Aorta (tissue), 5 donors: ENCODE results near the gene SHISA5. TPM values are rescaled to one million over a fixed set of nuclear protein-coding genes. Genes with fewer than 3 reads are reported as not detected.
"Not testable (repeated sequence)": the region's sequence is repeated elsewhere in the genome, so short reads cannot be mapped to it uniquely, and the experiment has no call there.

Experiments used
- ATAC-seq: fragments of 200-7000 bp; cut with Tn5 transposase; one replicate; pipeline ENCODE4 v1.9.1; 2022; ENCODE audit warnings: moderate library complexity; ENCODE audit not compliant: low FRiP score
- DNase-seq, 2 donors: peaks; one replicate each; pipeline ENCODE4 v3.0.0-alpha.2; 2020
- H3K27ac ChIP-seq, 2 donors: one replicate each; pipeline ENCODE4 v1.5.1; 2013; ENCODE audit warnings: low read length in 2 of 2, mild to moderate bottlenecking in 2 of 2, moderate library complexity in 2 of 2, control low read depth in 1 of 2, inconsistent platforms in 1 of 2, low read depth in 1 of 2
- H3K27me3 ChIP-seq, 2 donors: one replicate each; pipeline ENCODE4 v1.6.1; 2013; ENCODE audit warnings: control low read depth in 1 of 2, low read length in 1 of 2, mild to moderate bottlenecking in 1 of 2, moderate library complexity in 1 of 2; ENCODE audit not compliant: insufficient read depth in 2 of 2, control insufficient read depth in 1 of 2
- H3K36me3 ChIP-seq, 2 donors: one replicate each; pipeline ENCODE4 v1.6.1; 2013; ENCODE audit warnings: control low read depth in 1 of 2, low read length in 1 of 2, mild to moderate bottlenecking in 1 of 2; ENCODE audit not compliant: insufficient read depth in 2 of 2, control insufficient read depth in 1 of 2
- H3K4me1 ChIP-seq, 2 donors: one replicate each; pipeline ENCODE4 v1.6.1; 2013; ENCODE audit warnings: low read length in 2 of 2, control low read depth in 1 of 2, mild to moderate bottlenecking in 1 of 2, moderate library complexity in 1 of 2; ENCODE audit not compliant: insufficient read depth in 2 of 2, control insufficient read depth in 1 of 2
- H3K4me3 ChIP-seq, 2 donors: one replicate each; pipeline ENCODE4 v1.5.1; 2013; ENCODE audit warnings: low read length in 2 of 2, control low read depth in 1 of 2, mild to moderate bottlenecking in 1 of 2
- H3K9me3 ChIP-seq: one replicate; pipeline ENCODE4 v1.6.1; 2013; ENCODE audit warnings: mild to moderate bottlenecking, low read length; ENCODE audit not compliant: control insufficient read depth
- WGBS, 2 donors: extraction: QIAGEN DNeasy Blood & Tissue Kit; methylation state at CpG; one replicate each; pipeline ENCODE4 v1.1.7; 2013; 5-methylcytosine and 5-hydroxymethylcytosine counted together
- intact Hi-C, 2 donors: fragments of 100-400 bp; cut with DNase I; formaldehyde crosslinking; loops; one replicate each; pipeline versions ENCODE4 v1.14.2 to v1.15.0; 2022
- polyA plus RNA-seq, 2 donors: library from polyadenylated mRNA; stranded (reverse); fragments of 200-250 nt; gene quantifications; one replicate each; pipeline ENCODE4 v1.2.3, GENCODE V29; 2013
- total RNA-seq, 2 donors: library from RNA; stranded (reverse); fragmentation: NEBNext Ultra II Directional; extraction: Animal tissue kit (Norgen Biotek cat#: 25700); gene quantifications; one replicate each; pipeline ENCODE4 v1.2.1, GENCODE V29; 2021
- donor health status: healthy with polysubstance abuse.
- donor health status: Bipolar disorder and iron deficiency.
- donor health status: DM: no; HTN: no; CAD: no.
- donor health status: DM: no; HTN: no; CAD: no.
- donor health status: DM: yes; HTN: yes; CAD: no.

The SHISA5 gene
- total and polyA plus RNA-seq, 4 donors: 64.2 to 183 (median 142) TPM

GRCh38 chr3:48500656-48501055 lies 3.3 kb downstream of the SHISA5 start:
- Histone ChIP-seq H3K27me3 (no peaks in the 10 kb centered on the region), H3K4me3 (no peak overlapping the region), H3K4me1 (no peaks in the 10 kb centered on the region), H3K36me3 (no peaks in the 10 kb centered on the region), H3K27ac (no peak overlapping the region), H3K9me3 (no peaks in the 10 kb centered on the region)
- 95 to 100% methylated on average over 5 of the region's 5 CpGs for WGBS, 2 donors
- intact Hi-C loops: loop anchor here in 1 of 2 donors (5.0 kb wide), 1 partner anchor 33 kb away; a partner anchor contains a TSS
- DNase-seq (peak in 1 of 2 donors; percentile 45), ATAC-seq (no peak)

DNA sequence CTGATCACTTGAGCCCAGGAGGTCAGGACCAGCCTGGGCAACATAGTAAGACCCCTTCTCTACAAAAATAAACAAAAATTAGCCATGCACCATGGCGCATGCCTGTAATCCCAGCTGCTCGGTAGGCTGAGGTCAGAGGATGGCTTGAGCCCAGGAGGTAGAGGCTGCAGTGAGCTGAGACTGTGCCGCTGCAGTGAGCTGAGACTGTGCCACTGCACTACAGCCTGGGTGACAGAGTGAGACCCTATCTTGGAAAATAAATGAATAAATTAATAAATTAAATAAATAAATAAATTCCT lies 10.8 kb downstream of the SHISA5 start:
- no peak overlapping the region for H3K4me3 ChIP-seq
- DNase-seq (no peak), ATAC-seq (no peak)
- H3K27me3 ChIP-seq: no peaks in the 10 kb centered on the region
- no peak overlapping the region for H3K27ac ChIP-seq
- peaks cover 0 to 2% of the 10 kb centered on the region in 2 donors for H3K36me3 ChIP-seq
- H3K4me1 ChIP-seq: no peaks in the 10 kb centered on the region
- 88 to 92% methylated on average over 3 of the region's 3 CpGs for WGBS, 2 donors
- no peaks in the 10 kb centered on the region for H3K9me3 ChIP-seq
- intact Hi-C loops: no loop called here

- intact Hi-C loops: no loop called here
- Histone ChIP-seq H3K4me1 (no peaks in the 10 kb centered on the region), H3K27ac (no peak overlapping the region), H3K27me3 (no peaks in the 10 kb centered on the region), H3K4me3 (no peak overlapping the region), H3K36me3 (peaks cover 0 to 2% of the 10 kb centered on the region in 2 donors), H3K9me3 (no peaks in the 10 kb centered on the region)
- ATAC-seq: no peak
- WGBS, 2 donors: 91 to 92% methylated on average over 7 of the region's 7 CpGs
- DNase-seq: no peak
Measured at GRCh38 chr3:48492461-48493202, 11.3 kb downstream of the SHISA5 start.

DNA sequence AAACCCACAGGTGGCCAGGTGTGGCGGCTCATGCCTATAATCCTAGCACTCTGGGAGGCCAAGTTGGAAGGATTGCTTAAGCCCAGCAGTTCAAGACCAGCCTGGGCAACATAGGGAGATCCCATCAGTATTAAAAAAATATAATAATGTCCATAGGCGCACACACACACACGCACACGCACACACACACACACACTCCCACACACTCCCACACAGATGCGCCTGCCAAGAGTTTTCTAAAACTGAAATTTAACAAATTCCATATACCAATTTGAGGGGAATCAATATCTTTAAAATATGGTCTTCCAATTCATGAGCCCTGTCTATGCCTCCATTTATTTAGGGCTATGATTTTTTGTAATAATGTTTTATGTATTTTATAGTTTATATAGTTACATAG lies 17.0 kb downstream of the SHISA5 start:
- no peak for ATAC-seq
- no peak for DNase-seq
- intact Hi-C loops: no loop called here

GRCh38 chr3:48482822-48483221 lies 21.2 kb downstream of the SHISA5 start:
- intact Hi-C loops, H3K27ac ChIP-seq, H3K27me3 ChIP-seq, H3K9me3 ChIP-seq, H3K4me1 ChIP-seq, H3K4me3 ChIP-seq, H3K36me3 ChIP-seq, ATAC-seq: not testable (repeated sequence)
- WGBS, 2 donors: 93 to 96% methylated on average over 6 of the region's 6 CpGs
- DNase-seq: peak in 1 of 2 donors; percentile 20

More for the DNA sequence above, 17.0 kb downstream of the SHISA5 start:
- H3K27me3 ChIP-seq: no peaks in the 10 kb centered on the region
- no peak overlapping the region for H3K4me3 ChIP-seq
- no peak overlapping the region for H3K27ac ChIP-seq
- no peaks in the 10 kb centered on the region for H3K4me1 ChIP-seq
- no peaks in the 10 kb centered on the region for H3K9me3 ChIP-seq
- H3K36me3 ChIP-seq: no peaks in the 10 kb centered on the region
- 95 to 97% methylated on average over 5 of the region's 5 CpGs for WGBS, 2 donors

GRCh38 chr3:48480891-48481290 lies 23.1 kb downstream of the SHISA5 start:
- H3K27ac ChIP-seq, H3K4me3 ChIP-seq, H3K9me3 ChIP-seq, ATAC-seq, intact Hi-C loops, H3K27me3 ChIP-seq, H3K4me1 ChIP-seq, H3K36me3 ChIP-seq: not testable (repeated sequence)
- 97% methylated on average over 11 of the region's 11 CpGs for WGBS, 2 donors
- peak in 1 of 2 donors; percentile 58 for DNase-seq

DNA sequence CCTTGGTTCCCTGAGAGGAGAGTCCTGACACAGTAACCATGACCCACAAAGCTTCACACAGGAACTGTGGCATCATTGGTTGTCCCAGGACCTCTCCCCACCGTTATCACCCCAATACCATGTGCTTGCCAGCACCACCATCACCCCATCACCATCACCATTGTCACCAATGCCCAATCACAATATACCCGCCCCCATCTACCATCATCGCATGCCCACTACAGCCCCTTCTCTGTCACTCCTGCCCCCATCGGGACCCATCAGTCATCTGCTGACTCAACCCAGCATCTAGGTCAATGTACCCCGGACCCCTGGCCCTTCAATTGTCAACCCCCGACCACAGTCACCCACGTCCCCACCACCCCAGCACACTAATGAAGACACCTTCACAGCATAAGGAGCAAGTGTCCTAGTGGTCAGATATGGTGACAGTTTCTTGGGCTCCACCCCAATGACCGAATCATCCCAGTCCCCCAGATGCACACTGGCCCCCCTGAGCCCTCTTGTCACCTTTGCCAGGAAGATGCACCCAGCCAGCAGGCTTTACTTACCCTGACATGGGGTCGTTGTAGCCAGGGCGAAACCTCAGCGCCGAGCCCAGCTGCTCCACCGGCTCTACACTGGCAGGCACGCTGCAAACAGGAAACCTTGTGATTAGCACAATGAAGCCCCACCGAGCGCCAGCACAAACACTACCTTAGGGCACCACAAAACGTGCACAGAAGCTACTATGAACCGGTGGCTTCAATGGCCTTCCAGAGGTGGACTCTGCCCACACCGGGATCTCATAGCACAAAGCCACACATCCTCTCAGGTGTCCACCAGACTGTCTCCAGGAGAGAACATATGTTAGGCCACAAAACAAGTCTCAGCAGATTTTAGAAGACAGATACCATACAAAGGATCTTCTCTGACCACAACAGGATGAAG lies 25.1 kb downstream of the SHISA5 start:
- 84 to 86% methylated on average over 19 of the region's 19 CpGs for WGBS, 2 donors
- intact Hi-C loops: no loop called here
- H3K4me1 ChIP-seq: no peaks in the 10 kb centered on the region
- no peaks in the 10 kb centered on the region for H3K27me3 ChIP-seq
- H3K36me3 ChIP-seq: peaks cover 0 to 1% of the 10 kb centered on the region in 2 donors
- no peak for ATAC-seq
- H3K9me3 ChIP-seq: no peaks in the 10 kb centered on the region
- no peak overlapping the region for H3K27ac ChIP-seq
- peak in 1 of 2 donors; percentile 57 for DNase-seq
- no peak overlapping the region for H3K4me3 ChIP-seq

GRCh38 chr3:48477959-48478520 lies 25.9 kb downstream of the SHISA5 start:
- Histone ChIP-seq H3K36me3 (peaks cover 0 to 1% of the 10 kb centered on the region in 2 donors), H3K4me3 (no peak overlapping the region), H3K9me3 (no peaks in the 10 kb centered on the region), H3K4me1 (no peaks in the 10 kb centered on the region), H3K27ac (no peak overlapping the region), H3K27me3 (no peaks in the 10 kb centered on the region)
- intact Hi-C loops: no loop called here
- DNase-seq: peak in 1 of 2 donors; percentile 56
- ATAC-seq: no peak
- WGBS, 2 donors: 79 to 82% methylated on average over 8 to 9 of the region's 9 CpGs
